Neural progenitor cell (in vitro differentiated cells): ENCODE measurements around the gene PRDX5. TPM values are rescaled to one million over a fixed set of nuclear protein-coding genes. Genes with fewer than 3 reads are reported as not detected.

Experiments used
- DNase-seq: peaks from one replicate; pipeline ENCODE4 v3.0.0-alpha.2; 2016; ENCODE audit warnings: low spot score
- H2AFZ ChIP-seq: fragments of 200-600 bp; sonication (generic); replicated peaks from 2 replicates; pipeline ENCODE4 v1.6.1; 2016; ENCODE audit warnings: antibody characterized with exemption
- H3F3A ChIP-seq: fragments of 200-600 bp; sonication (generic); 2 replicates; pipeline ENCODE4 v1.6.1; 2016; ENCODE audit warnings: antibody characterized with exemption, low read depth
- H3K27ac ChIP-seq: fragments of 200-600 bp; sonication (generic); 2 replicates; pipeline ENCODE4 v1.5.1; 2016; ENCODE audit warnings: mild to moderate bottlenecking
- H3K27me3 ChIP-seq: fragments of 200-600 bp; sonication (generic); 2 replicates; pipeline ENCODE4 v1.6.1; 2016; ENCODE audit warnings: mild to moderate bottlenecking, moderate library complexity
- H3K36me3 ChIP-seq: fragments of 200-600 bp; sonication (generic); 2 replicates; pipeline ENCODE4 v1.5.1; 2016
- H3K4me1 ChIP-seq: fragments of 200-600 bp; sonication (generic); 2 replicates; pipeline ENCODE4 v1.6.1; 2016; ENCODE audit warnings: mixed run types
- H3K4me2 ChIP-seq: fragments of 200-600 bp; sonication (generic); 2 replicates; pipeline ENCODE4 v1.6.1; 2016
- H3K4me3 ChIP-seq: fragments of 200-600 bp; sonication (generic); 2 replicates; pipeline ENCODE4 v1.5.1; 2016
- H3K79me2 ChIP-seq: fragments of 200-600 bp; sonication (generic); 2 replicates; pipeline ENCODE4 v1.6.1; 2016; ENCODE audit warnings: low read depth
- H3K9ac ChIP-seq: fragments of 200-600 bp; sonication (generic); 2 replicates; pipeline ENCODE4 v1.6.1; 2016
- H3K9me3 ChIP-seq: fragments of 200-600 bp; sonication (generic); 2 replicates; pipeline ENCODE4 v1.5.1; 2016; ENCODE audit warnings: low read depth
- H4K20me1 ChIP-seq: fragments of 200-600 bp; sonication (generic); 2 replicates; pipeline ENCODE4 v1.6.1; 2016; ENCODE audit warnings: low read depth
- H3K27ac Mint-ChIP-seq: 3 replicates; pipeline ENCODE4 v1.8.0; 2021; ENCODE audit warnings: mixed read lengths
- H3K27me3 Mint-ChIP-seq: 2 replicates; pipeline ENCODE4 v1.8.0; 2022; ENCODE audit warnings: low read depth, mild to moderate bottlenecking, inconsistent platforms, moderate library complexity, mixed read lengths; ENCODE audit not compliant: insufficient read depth
- H3K36me3 Mint-ChIP-seq: 3 replicates; pipeline ENCODE4 v1.8.0; 2021; ENCODE audit warnings: mixed read lengths
- H3K4me1 Mint-ChIP-seq: 3 replicates; pipeline ENCODE4 v1.8.0; 2021; ENCODE audit warnings: mixed read lengths
- H3K4me3 Mint-ChIP-seq: 3 replicates; pipeline ENCODE4 v1.8.0; 2021; ENCODE audit warnings: mild to moderate bottlenecking, moderate library complexity, mixed read lengths
- H3K9me3 Mint-ChIP-seq: 3 replicates; pipeline ENCODE4 v1.8.0; 2020; ENCODE audit warnings: mixed read lengths
- EZH2 ChIP-seq: fragments of 200-600 bp; sonication (generic); IDR thresholded peaks from 2 replicates; pipeline ENCODE4 v1.6.1; 2017; ENCODE audit warnings: antibody characterized with exemption, mild to moderate bottlenecking, moderate library complexity
- EZH2phosphoT487 ChIP-seq: fragments of 200-600 bp; sonication (generic); IDR thresholded peaks from 2 replicates; pipeline ENCODE4 v1.6.1; 2017; ENCODE audit warnings: antibody characterized with exemption
- total RNA-seq: library from RNA; depleted of rRNA; stranded (reverse); fragments of >200 nt; gene quantifications from 2 replicates; pipeline ENCODE4 v1.2.3, GENCODE V29; 2015; ENCODE audit warnings: low replicate concordance
- TF ChIP-seq, protein P1 (sequence below): fragments of 200-600 bp; sonication (generic); IDR thresholded peaks from 2 replicates; pipeline ENCODE4 v1.5.1; 2017; ENCODE audit warnings: antibody characterized with exemption, mild to moderate bottlenecking

Gene PRDX5
- total RNA-seq, 1 donor from 2014 or later, result 111 TPM

DNA sequence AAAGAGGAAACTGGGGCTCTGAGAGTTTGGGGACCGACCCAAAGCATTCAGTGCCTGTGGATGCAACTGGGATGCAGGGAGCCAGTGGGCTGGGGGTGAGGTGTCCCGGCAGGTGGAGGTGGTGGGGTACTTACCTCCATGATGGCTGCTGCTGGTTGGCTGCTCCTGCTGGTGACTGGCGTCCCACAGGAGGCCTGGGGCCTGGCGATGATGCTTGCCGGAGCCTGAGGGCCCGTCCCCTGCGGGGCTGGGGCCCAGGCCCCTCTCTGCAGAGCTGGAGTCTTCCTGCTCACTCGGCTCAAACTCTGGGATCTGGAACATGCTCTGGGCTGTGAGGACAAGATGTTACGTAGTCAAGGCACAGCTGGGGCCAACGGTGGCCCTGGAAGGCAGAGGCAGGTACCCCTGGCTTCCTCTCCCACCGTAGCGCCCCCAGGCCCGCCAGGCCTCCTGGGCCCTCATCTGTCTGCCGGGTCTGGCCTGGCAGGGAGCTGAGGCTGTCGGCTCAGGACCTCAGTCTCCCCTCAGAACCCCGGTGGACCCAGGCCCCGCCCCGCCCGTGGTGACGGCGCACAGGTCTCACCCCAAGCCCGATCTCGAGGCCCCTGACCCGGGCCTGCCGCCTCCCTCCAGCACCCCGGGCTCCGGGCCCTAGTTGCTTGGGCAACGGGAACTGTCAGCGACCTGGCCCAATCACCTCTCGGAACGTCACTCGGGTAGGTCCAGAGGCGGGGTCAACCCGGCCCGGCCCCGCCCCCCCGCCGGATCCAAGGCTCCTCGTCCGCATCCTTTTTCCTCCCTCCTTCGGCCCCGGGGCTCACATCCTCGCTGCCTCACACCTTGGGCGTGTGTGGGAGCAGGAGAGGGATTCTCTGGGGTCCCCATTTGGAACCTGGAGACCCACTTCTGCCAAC is 33.6 kb upstream of the PRDX5 start, which contains the start of gene BAD:
Gene BAD (minus strand): TSS at position 618 of the 914 bp plus-strand sequence. CDS start 297 bp downstream, at position 321.
- H3K79me2 ChIP-seq, result peaks cover 3% of the 10 kb centered on the region
- H3K4me2 ChIP-seq, result peak within 1 kb of the TSS; percentile 74
- H3K36me3 ChIP-seq, result no peaks in the 10 kb centered on the region
- TF ChIP-seq EZH2, result no peak
- TF ChIP-seq EZH2phosphoT487, result no peak
- TF ChIP-seq, protein P1, sequence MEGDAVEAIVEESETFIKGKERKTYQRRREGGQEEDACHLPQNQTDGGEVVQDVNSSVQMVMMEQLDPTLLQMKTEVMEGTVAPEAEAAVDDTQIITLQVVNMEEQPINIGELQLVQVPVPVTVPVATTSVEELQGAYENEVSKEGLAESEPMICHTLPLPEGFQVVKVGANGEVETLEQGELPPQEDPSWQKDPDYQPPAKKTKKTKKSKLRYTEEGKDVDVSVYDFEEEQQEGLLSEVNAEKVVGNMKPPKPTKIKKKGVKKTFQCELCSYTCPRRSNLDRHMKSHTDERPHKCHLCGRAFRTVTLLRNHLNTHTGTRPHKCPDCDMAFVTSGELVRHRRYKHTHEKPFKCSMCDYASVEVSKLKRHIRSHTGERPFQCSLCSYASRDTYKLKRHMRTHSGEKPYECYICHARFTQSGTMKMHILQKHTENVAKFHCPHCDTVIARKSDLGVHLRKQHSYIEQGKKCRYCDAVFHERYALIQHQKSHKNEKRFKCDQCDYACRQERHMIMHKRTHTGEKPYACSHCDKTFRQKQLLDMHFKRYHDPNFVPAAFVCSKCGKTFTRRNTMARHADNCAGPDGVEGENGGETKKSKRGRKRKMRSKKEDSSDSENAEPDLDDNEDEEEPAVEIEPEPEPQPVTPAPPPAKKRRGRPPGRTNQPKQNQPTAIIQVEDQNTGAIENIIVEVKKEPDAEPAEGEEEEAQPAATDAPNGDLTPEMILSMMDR, result no peak
- H3K27ac Mint-ChIP-seq, result no peak within 1 kb of the TSS
- H3K4me3 Mint-ChIP-seq, result peak within 1 kb of the TSS; percentile 91
- no peaks in the 10 kb centered on the region for H3K9me3 Mint-ChIP-seq
- H3K9ac ChIP-seq, result peak within 1 kb of the TSS; percentile 36
- no peak within 1 kb of the TSS for H3K27ac ChIP-seq
- peaks cover 5% of the 10 kb centered on the region for H3K4me1 ChIP-seq
- no peaks in the 10 kb centered on the region for H4K20me1 ChIP-seq
- no peaks in the 10 kb centered on the region for H3K9me3 ChIP-seq
- H2AFZ ChIP-seq, result peak within 1 kb of the TSS; percentile 60
- H3K27me3 ChIP-seq, result peaks cover 9% of the 10 kb centered on the region
- peaks cover 11% of the 10 kb centered on the region for H3K27me3 Mint-ChIP-seq
- DNase-seq, result peak; percentile 98
- H3K36me3 Mint-ChIP-seq, result peaks cover 7% of the 10 kb centered on the region
- H3K4me1 Mint-ChIP-seq, result peaks cover 16% of the 10 kb centered on the region
- peaks cover 4% of the 10 kb centered on the region for H3F3A ChIP-seq
- peak within 1 kb of the TSS; percentile 97 for H3K4me3 ChIP-seq

DNA sequence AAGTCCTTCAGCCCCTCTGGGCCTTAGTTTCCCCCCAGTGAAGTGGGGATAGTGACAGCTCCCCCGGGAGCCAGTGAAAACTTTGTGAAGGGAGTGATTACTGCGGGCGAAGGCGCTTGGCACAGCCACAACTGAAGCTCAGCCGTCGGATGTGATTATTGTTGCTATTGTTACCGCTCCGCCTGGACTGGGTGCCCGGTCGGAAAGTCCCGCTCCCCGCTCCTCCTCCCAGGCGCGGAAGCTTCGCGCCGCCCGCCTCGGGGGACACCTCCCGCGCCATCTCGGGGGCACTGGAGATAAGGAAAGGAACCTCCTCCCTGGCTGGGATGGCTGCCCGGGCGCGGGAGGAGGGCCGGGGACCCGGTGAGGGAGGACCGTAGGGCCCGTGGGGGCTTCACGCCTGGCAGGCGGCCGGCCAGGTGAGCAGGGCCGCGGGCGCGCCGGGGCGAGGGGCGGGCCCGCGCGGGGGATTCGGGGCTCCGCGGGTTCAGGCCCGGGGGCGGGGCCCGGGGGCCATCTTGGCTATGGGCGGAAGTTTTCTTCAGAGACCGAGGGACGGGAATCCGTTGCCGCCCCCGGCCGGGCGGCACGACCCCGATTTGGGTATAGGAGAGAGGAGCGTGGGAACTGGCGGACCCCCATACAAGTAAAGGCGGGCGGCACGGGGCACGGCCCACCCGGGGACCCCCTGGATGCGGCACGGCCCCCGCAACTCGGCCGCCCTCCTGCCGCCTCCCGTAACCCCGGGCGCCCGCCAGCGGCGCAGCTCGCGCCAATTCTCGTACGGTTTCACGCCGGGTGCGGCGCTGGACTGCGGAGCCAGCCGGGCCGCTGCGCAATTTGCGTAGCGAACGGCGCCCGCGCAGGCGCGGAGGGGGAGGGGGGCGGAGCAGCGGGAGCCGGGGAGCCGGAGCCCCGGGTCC is 32.7 kb upstream of the PRDX5 start, which contains the start of gene GPR137:
Gene GPR137 (plus strand): TSS at position 887 of the 923 bp plus-strand sequence. CDS start 677 bp downstream, outside the sequence.
- Mint-ChIP-seq H3K27me3 (peaks cover 21% of the 10 kb centered on the region), H3K36me3 (peaks cover 7% of the 10 kb centered on the region), H3K9me3 (no peaks in the 10 kb centered on the region), H3K27ac (no peak within 1 kb of the TSS), H3K4me3 (peak within 1 kb of the TSS; percentile 91), H3K4me1 (peaks cover 16% of the 10 kb centered on the region)
- peaks cover 6% of the 10 kb centered on the region for H4K20me1 ChIP-seq
- peak within 1 kb of the TSS; percentile 97 for H3K4me3 ChIP-seq
- H3K27me3 ChIP-seq, result peaks cover 18% of the 10 kb centered on the region
- H3F3A ChIP-seq, result peaks cover 4% of the 10 kb centered on the region
- no peak within 1 kb of the TSS for H3K27ac ChIP-seq
- peaks cover 5% of the 10 kb centered on the region for H3K4me1 ChIP-seq
- DNase-seq, result peak; percentile 93
- peak within 1 kb of the TSS; percentile 60 for H2AFZ ChIP-seq
- H3K79me2 ChIP-seq, result peaks cover 3% of the 10 kb centered on the region
- TF ChIP-seq, protein P1, result peak; percentile 31
- TF ChIP-seq EZH2phosphoT487 (no peak), EZH2 (no peak)
- H3K36me3 ChIP-seq, result no peaks in the 10 kb centered on the region
- H3K9ac ChIP-seq, result no peak within 1 kb of the TSS
- H3K9me3 ChIP-seq, result no peaks in the 10 kb centered on the region
- H3K4me2 ChIP-seq, result peak within 1 kb of the TSS; percentile 74

DNA sequence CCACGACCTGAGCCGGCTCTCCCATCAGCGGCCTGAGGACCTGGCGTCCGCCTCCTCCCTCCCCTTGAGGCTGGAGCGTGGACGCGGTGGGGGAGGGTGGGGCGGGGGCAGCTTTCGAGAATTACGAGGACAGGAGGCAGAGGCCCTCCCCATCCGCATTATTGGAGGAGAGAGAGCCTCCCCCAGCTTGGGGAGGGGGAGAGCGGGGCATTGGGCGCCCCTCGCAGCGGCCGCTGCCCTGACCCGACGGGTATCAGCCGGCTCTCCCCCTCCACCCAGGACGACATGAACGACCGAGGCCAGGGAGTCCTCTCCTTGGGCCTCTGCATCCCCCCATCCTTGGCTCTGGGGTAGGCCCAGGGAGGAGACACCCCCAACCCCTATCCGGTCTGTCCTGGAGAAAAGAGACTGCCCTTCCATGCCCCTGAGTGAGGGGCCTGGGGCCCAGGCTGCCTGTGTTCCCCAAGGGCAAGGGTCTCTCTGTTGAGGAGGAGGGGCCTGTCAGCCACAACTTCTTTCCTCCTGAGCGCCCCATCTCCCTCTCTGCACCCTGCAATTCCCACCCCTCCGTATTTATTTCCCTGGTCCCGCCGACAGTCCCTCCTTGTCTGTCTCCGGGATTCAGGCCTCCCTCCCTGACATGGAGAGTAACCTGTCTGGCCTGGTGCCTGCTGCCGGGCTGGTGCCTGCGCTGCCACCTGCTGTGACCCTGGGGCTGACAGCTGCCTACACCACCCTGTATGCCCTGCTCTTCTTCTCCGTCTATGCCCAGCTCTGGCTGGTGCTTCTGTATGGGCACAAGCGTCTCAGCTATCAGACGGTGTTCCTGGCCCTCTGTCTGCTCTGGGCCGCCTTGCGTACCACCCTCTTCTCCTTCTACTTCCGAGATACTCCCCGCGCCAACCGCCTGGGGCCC is 31.8 kb upstream of the PRDX5 start:
- peak; percentile 39 for DNase-seq
- peaks cover 30% of the 10 kb centered on the region for H3K27me3 Mint-ChIP-seq
- Histone ChIP-seq H2AFZ (no peak overlapping the region), H3K9me3 (no peaks in the 10 kb centered on the region), H3K79me2 (peaks cover 3% of the 10 kb centered on the region), H3K4me2 (peak overlapping the region; percentile 74), H3K36me3 (no peaks in the 10 kb centered on the region), H3K27me3 (peaks cover 27% of the 10 kb centered on the region), H3F3A (peaks cover 4% of the 10 kb centered on the region), H3K9ac (no peak overlapping the region), H4K20me1 (peaks cover 15% of the 10 kb centered on the region), H3K27ac (no peak overlapping the region), H3K4me3 (peak overlapping the region; percentile 97), H3K4me1 (peaks cover 6% of the 10 kb centered on the region)
- H3K27ac Mint-ChIP-seq, result no peak overlapping the region
- TF ChIP-seq, protein P1, result no peak
- TF ChIP-seq EZH2, result no peak
- TF ChIP-seq EZH2phosphoT487, result no peak
- H3K36me3 Mint-ChIP-seq, result peaks cover 10% of the 10 kb centered on the region
- H3K4me3 Mint-ChIP-seq, result peak overlapping the region; percentile 87
- H3K9me3 Mint-ChIP-seq, result peaks cover 2% of the 10 kb centered on the region
- peaks cover 20% of the 10 kb centered on the region for H3K4me1 Mint-ChIP-seq
